Dermis blood vessel endothelial cell (primary cell): ENCODE measurements around the gene U2AF2. TPM values are rescaled to one million over a fixed set of nuclear protein-coding genes. Genes with fewer than 3 reads are reported as not detected.
"Not testable (repeated sequence)": the region's sequence is repeated elsewhere in the genome, so short reads cannot be mapped to it uniquely, and the experiment has no call there.

Experiments used
- DNase-seq: peaks from one replicate; pipeline ENCODE4 v3.0.0; 2010
- total RNA-seq: library from RNA; depleted of rRNA; stranded (reverse); fragments of >200 nt; gene quantifications from 2 replicates; pipeline ENCODE4 v1.2.3, GENCODE V29; 2014

Gene U2AF2
- total RNA-seq, 1 donor from 2014 or later, result 84.1 TPM

DNA sequence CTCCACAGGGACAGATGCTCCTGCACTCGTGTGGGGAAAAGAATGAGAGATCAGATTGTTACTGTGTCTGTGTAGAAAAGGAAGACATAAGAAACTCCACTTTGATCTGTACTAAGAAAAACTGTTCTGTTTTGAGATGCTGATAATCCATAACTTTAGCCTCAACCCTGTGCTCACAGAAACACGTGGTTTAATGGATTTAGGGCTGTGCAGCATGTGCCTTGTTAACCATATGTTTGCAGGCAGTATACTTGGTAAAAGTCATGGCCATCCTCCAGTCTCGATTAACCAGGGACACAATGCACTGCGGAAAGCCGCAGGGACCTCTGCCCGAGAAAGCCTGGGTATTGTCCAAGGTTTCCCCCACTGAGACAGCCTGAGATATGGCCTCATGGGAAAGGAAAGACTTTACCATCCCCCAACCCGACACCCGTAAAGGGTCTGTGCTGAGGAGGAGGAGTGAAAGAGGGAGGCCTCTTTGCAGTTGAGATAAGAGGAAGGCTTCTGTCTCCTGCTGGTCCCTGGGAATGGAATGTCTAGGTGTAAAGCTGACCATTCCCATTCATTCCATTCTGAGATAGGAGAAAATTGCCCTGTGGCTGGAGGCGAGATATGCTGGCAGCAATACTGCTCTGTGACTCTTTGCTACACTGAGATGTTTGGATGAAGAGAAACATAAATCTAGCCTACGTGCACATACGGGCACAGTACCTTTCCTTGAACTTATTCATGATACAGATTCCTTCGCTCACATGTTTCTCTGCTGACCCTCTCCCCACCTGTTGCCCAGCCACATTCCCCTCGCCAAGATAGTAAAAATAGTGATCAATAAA lies 63.3 kb downstream of the U2AF2 start:
- not testable (repeated sequence) for DNase-seq

DNA sequence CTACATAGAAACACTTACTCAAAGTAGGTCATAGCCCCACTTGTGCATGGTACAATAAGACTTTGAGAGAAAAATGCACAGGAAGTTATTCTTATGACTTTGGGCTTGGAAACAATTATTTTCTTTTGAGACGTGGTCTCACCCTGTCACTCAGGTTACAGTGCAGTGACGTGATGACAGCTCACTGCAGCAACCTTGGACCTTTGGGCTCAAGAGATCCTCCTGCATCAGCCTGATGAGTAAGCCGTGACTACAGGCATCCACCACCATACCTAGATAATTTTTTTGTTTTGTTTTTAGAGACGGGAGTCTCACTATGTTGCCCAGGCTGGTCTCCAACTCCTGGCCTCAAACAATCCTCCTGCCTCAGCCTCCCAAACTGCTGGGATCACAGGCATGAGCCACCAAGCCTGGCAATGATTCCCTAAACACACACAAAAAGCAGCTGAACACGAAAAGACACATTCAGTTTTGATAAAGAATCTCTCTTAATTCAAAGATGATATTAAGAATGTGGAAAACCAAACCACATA lies 65.4 kb downstream of the U2AF2 start:
- DNase-seq, result no peak

- DNase-seq, result no peak
Measured at GRCh38 chr19:55720801-55721200, 66.0 kb downstream of the U2AF2 start.

- DNase-seq, result no peak
Measured at GRCh38 chr19:55723491-55723890, 68.7 kb downstream of the U2AF2 start.

Other genes with a start within 250 kb of the U2AF2 start
- gene UBE2S, start 247.2 kb upstream of the U2AF2 start, total RNA-seq, result 47.8 and 96.0 TPM in 2 replicates
- gene SHISA7, start 211.7 kb upstream of the U2AF2 start, total RNA-seq, result not detected in 2 replicates
- 56.2 and 76.5 TPM in 2 replicates for gene ISOC2, start 193.4 kb upstream of the U2AF2 start, total RNA-seq
- gene C19orf85, start 190.3 kb upstream of the U2AF2 start, total RNA-seq, result not detected in 2 replicates
- 1.4 and 3.3 TPM in 2 replicates for gene ZNF628, start 178.4 kb upstream of the U2AF2 start, total RNA-seq
- gene NAT14, start 169.8 kb upstream of the U2AF2 start, total RNA-seq, result 8.7 and 14.5 TPM in 2 replicates
- 0.19 and 0.51 TPM in 2 replicates for gene SSC5D, start 166.6 kb upstream of the U2AF2 start, total RNA-seq
- gene SBK2, start 117.9 kb upstream of the U2AF2 start, total RNA-seq, result not detected in 2 replicates
- gene SBK3, start 109.5 kb upstream of the U2AF2 start, total RNA-seq, result 0.17 and 0.74 TPM in 2 replicates
- 3.2 and 6.7 TPM in 2 replicates for gene ZNF579, start 74.2 kb upstream of the U2AF2 start, total RNA-seq
- gene FIZ1, start 55.5 kb upstream of the U2AF2 start, total RNA-seq, result 3.9 and 4.9 TPM in 2 replicates
- gene ZNF524, start 54.7 kb upstream of the U2AF2 start, total RNA-seq, result 12.3 and 14.8 TPM in 2 replicates
- 1.4 and 2.6 TPM in 2 replicates for gene ZNF865, start 49.4 kb upstream of the U2AF2 start, total RNA-seq
- 3.9 and 5.3 TPM in 2 replicates for gene ZNF784, start 30.5 kb upstream of the U2AF2 start, total RNA-seq
- gene ZNF580, start 14.0 kb upstream of the U2AF2 start, total RNA-seq, result 2.0 and 3.6 TPM in 2 replicates
- 16.3 and 20.8 TPM in 2 replicates for gene ZNF581, start 11.4 kb upstream of the U2AF2 start, total RNA-seq
- gene CCDC106, start 6.8 kb upstream of the U2AF2 start, total RNA-seq, result 7.8 and 13.9 TPM in 2 replicates
- gene EPN1, start 20.2 kb downstream of the U2AF2 start, total RNA-seq, result 71.6 and 243 TPM in 2 replicates
- gene NLRP9, start 83.4 kb downstream of the U2AF2 start, total RNA-seq, result not detected in 2 replicates
- 0.14 and 0.51 TPM in 2 replicates for gene RFPL4A, start 104.1 kb downstream of the U2AF2 start, total RNA-seq
- 0.68 TPM in 1 of 2 replicates, not detected in the other for gene RFPL4AL1, start 114.1 kb downstream of the U2AF2 start, total RNA-seq
- gene NLRP11, start 177.0 kb downstream of the U2AF2 start, total RNA-seq, result 0.05 TPM in 1 of 2 replicates, not detected in the other
- under 0.01 TPM in 1 of 2 replicates, not detected in the other for gene NLRP4, start 181.5 kb downstream of the U2AF2 start, total RNA-seq